Activated T-cell treated with anti-CD3 and anti-CD28 coated beads, Interleukin-2, amount 50 U/mL, for 4 hours (primary cell): ENCODE data around the gene BAIAP2L1. TPM values are rescaled to one million over a fixed set of nuclear protein-coding genes. Genes with fewer than 3 reads are reported as not detected.
"Not testable (repeated sequence)": the region's sequence is repeated elsewhere in the genome, so short reads cannot be mapped to it uniquely, and the experiment has no call there.

Experiments used
- ATAC-seq, 2 donors: fragments of 200-7000 bp; cut with Tn5 transposase; one replicate each; pipeline ENCODE4 v1.10.0; 2021
- DNase-seq: peaks from one replicate; pipeline ENCODE4 v3.0.0-alpha.2; 2020
- H3K27me3 Mint-ChIP-seq: one replicate; pipeline ENCODE4 v1.8.0; 2021; ENCODE audit warnings: low read depth, mixed read lengths
- H3K36me3 Mint-ChIP-seq: one replicate; pipeline ENCODE4 v1.8.0; 2022; ENCODE audit warnings: mixed read lengths; ENCODE audit not compliant: insufficient read depth
- H3K4me1 Mint-ChIP-seq: one replicate; pipeline ENCODE4 v1.8.0; 2021; ENCODE audit warnings: low read depth, mixed read lengths
- H3K4me3 Mint-ChIP-seq: one replicate; pipeline ENCODE4 v1.8.0; 2021; ENCODE audit warnings: mild to moderate bottlenecking, moderate library complexity, mixed read lengths
- H3K9me3 Mint-ChIP-seq: one replicate; pipeline ENCODE4 v1.8.0; 2021; ENCODE audit warnings: mixed read lengths
- total RNA-seq, 3 donors: library from RNA; stranded (reverse); gene quantifications; one replicate each; pipeline ENCODE4 v1.2.1, GENCODE V29; 2021

BAIAP2L1 gene
- total RNA-seq, 3 donors from 2014 or later: 0.34 to 1.2 (median 0.56) TPM

- no peak for ATAC-seq
- no peaks in the 10 kb centered on the region for H3K27me3 Mint-ChIP-seq
Measured at GRCh38 chr7:98387131-98387530, 13.8 kb downstream of the BAIAP2L1 start.

GRCh38 chr7:98385532-98385931 is 15.4 kb downstream of the BAIAP2L1 start:
- H3K9me3 Mint-ChIP-seq, H3K4me1 Mint-ChIP-seq, H3K27me3 Mint-ChIP-seq, H3K36me3 Mint-ChIP-seq, H3K4me3 Mint-ChIP-seq, ATAC-seq, DNase-seq: not testable (repeated sequence)

More at GRCh38 chr7:98387131-98387530, 13.8 kb downstream of the BAIAP2L1 start:
- Mint-ChIP-seq H3K36me3 (no peaks in the 10 kb centered on the region), H3K9me3 (no peaks in the 10 kb centered on the region), H3K4me1 (no peaks in the 10 kb centered on the region), H3K4me3 (no peak overlapping the region)
- DNase-seq: no peak

GRCh38 chr7:98378210-98378819 is 22.6 kb downstream of the BAIAP2L1 start:
- ATAC-seq (no peak), DNase-seq (no peak)
- Mint-ChIP-seq H3K27me3 (no peaks in the 10 kb centered on the region), H3K9me3 (no peaks in the 10 kb centered on the region), H3K36me3 (no peaks in the 10 kb centered on the region), H3K4me3 (no peak overlapping the region), H3K4me1 (no peaks in the 10 kb centered on the region)

GRCh38 chr7:98376711-98377110 is 24.2 kb downstream of the BAIAP2L1 start:
- Mint-ChIP-seq H3K4me3 (no peak overlapping the region), H3K4me1 (no peaks in the 10 kb centered on the region), H3K9me3 (no peaks in the 10 kb centered on the region), H3K36me3 (no peaks in the 10 kb centered on the region), H3K27me3 (no peaks in the 10 kb centered on the region)
- DNase-seq (no peak), ATAC-seq (no peak)

- ATAC-seq: no peak
- Mint-ChIP-seq H3K9me3 (no peaks in the 10 kb centered on the region), H3K4me1 (no peaks in the 10 kb centered on the region), H3K27me3 (no peaks in the 10 kb centered on the region), H3K36me3 (no peaks in the 10 kb centered on the region), H3K4me3 (no peak overlapping the region)
- no peak for DNase-seq
Measured at GRCh38 chr7:98375664-98376063, 25.2 kb downstream of the BAIAP2L1 start.

- Mint-ChIP-seq H3K4me3 (no peak overlapping the region), H3K36me3 (no peaks in the 10 kb centered on the region), H3K9me3 (no peaks in the 10 kb centered on the region), H3K27me3 (no peaks in the 10 kb centered on the region), H3K4me1 (no peaks in the 10 kb centered on the region)
- DNase-seq: no peak
- no peak for ATAC-seq
Measured at GRCh38 chr7:98374285-98374680, 26.6 kb downstream of the BAIAP2L1 start.

- no peak for DNase-seq
- Mint-ChIP-seq H3K4me1 (no peaks in the 10 kb centered on the region), H3K9me3 (no peaks in the 10 kb centered on the region), H3K27me3 (no peaks in the 10 kb centered on the region), H3K36me3 (no peaks in the 10 kb centered on the region), H3K4me3 (no peak overlapping the region)
- no peak for ATAC-seq
Measured at GRCh38 chr7:98372993-98373392, 27.9 kb downstream of the BAIAP2L1 start.

- no peak overlapping the region for H3K4me3 Mint-ChIP-seq
- no peak for ATAC-seq
- H3K27me3 Mint-ChIP-seq: no peaks in the 10 kb centered on the region
- H3K36me3 Mint-ChIP-seq: no peaks in the 10 kb centered on the region
- H3K9me3 Mint-ChIP-seq: no peaks in the 10 kb centered on the region
- DNase-seq: no peak
- no peaks in the 10 kb centered on the region for H3K4me1 Mint-ChIP-seq
Measured at GRCh38 chr7:98369726-98370125, 31.2 kb downstream of the BAIAP2L1 start.

- no peak for DNase-seq
- Mint-ChIP-seq H3K4me1 (no peaks in the 10 kb centered on the region), H3K36me3 (no peaks in the 10 kb centered on the region), H3K9me3 (no peaks in the 10 kb centered on the region), H3K4me3 (no peak overlapping the region), H3K27me3 (no peaks in the 10 kb centered on the region)
- no peak for ATAC-seq
Measured at GRCh38 chr7:98368716-98369115, 32.2 kb downstream of the BAIAP2L1 start.

GRCh38 chr7:98366562-98366938 is 34.3 kb downstream of the BAIAP2L1 start:
- no peaks in the 10 kb centered on the region for H3K27me3 Mint-ChIP-seq
- DNase-seq: no peak
- no peak overlapping the region for H3K4me3 Mint-ChIP-seq
- H3K4me1 Mint-ChIP-seq: no peaks in the 10 kb centered on the region
- H3K9me3 Mint-ChIP-seq: no peaks in the 10 kb centered on the region
- no peak for ATAC-seq
- no peaks in the 10 kb centered on the region for H3K36me3 Mint-ChIP-seq

GRCh38 chr7:98365863-98366561 is 34.9 kb downstream of the BAIAP2L1 start:
- no peaks in the 10 kb centered on the region for H3K4me1 Mint-ChIP-seq
- H3K27me3 Mint-ChIP-seq: no peaks in the 10 kb centered on the region
- no peaks in the 10 kb centered on the region for H3K36me3 Mint-ChIP-seq
- no peak overlapping the region for H3K4me3 Mint-ChIP-seq
- no peak for ATAC-seq
- H3K9me3 Mint-ChIP-seq: no peaks in the 10 kb centered on the region
- no peak for DNase-seq

- Mint-ChIP-seq H3K36me3 (no peaks in the 10 kb centered on the region), H3K27me3 (no peaks in the 10 kb centered on the region), H3K4me3 (no peak overlapping the region), H3K9me3 (no peaks in the 10 kb centered on the region), H3K4me1 (no peaks in the 10 kb centered on the region)
- ATAC-seq: no peak
- no peak for DNase-seq
Measured at GRCh38 chr7:98364220-98364619, 36.7 kb downstream of the BAIAP2L1 start.

- DNase-seq (no peak), ATAC-seq (no peak)
- no peaks in the 10 kb centered on the region for H3K4me1 Mint-ChIP-seq
- no peak overlapping the region for H3K4me3 Mint-ChIP-seq
- H3K9me3 Mint-ChIP-seq: no peaks in the 10 kb centered on the region
- H3K27me3 Mint-ChIP-seq: no peaks in the 10 kb centered on the region
- H3K36me3 Mint-ChIP-seq: no peaks in the 10 kb centered on the region
Measured at GRCh38 chr7:98362517-98362916, 38.4 kb downstream of the BAIAP2L1 start.

GRCh38 chr7:98360221-98361130 is 40.4 kb downstream of the BAIAP2L1 start:
- Mint-ChIP-seq H3K9me3 (no peaks in the 10 kb centered on the region), H3K4me1 (no peaks in the 10 kb centered on the region), H3K4me3 (no peak overlapping the region), H3K36me3 (no peaks in the 10 kb centered on the region), H3K27me3 (no peaks in the 10 kb centered on the region)
- DNase-seq: no peak
- no peak for ATAC-seq
